GM12874 (cell line): Measurements from ENCODE around the gene STK11.
A peak's percentile ranks its signal among the peaks of the same experiment; 100 is the strongest.

ENCODE experiments used
- CTCF ChIP-seq: IDR thresholded peaks from 2 replicates; pipeline ENCODE4 v1.5.1; 2011; ENCODE audit warnings: low read depth, mild to moderate bottlenecking, control low read depth, low read length, moderate library complexity; ENCODE audit not compliant: insufficient read depth

Gene STK11

DNA sequence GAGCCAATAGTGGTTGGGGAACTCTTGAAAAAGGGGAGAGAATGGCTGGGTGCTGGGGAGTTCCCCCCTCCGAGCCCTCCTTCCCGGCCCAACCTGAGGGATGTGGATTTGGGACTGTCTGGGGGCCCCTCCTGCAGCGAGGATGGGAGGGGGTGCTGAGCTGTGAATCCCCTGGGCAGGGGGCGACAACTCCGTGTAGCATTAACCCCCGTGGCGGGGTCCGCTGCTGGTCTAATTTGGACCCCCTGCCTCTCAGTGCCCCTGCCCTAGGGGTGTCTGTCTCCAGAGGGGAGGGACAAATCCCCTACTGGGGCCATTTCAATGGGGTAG lies 52.5 kb downstream of the STK11 start:
- TF ChIP-seq CTCF = no peak

- no peak for TF ChIP-seq CTCF
Observed at GRCh38 chr19:1258707-1259205, 53.2 kb downstream of the STK11 start.

DNA sequence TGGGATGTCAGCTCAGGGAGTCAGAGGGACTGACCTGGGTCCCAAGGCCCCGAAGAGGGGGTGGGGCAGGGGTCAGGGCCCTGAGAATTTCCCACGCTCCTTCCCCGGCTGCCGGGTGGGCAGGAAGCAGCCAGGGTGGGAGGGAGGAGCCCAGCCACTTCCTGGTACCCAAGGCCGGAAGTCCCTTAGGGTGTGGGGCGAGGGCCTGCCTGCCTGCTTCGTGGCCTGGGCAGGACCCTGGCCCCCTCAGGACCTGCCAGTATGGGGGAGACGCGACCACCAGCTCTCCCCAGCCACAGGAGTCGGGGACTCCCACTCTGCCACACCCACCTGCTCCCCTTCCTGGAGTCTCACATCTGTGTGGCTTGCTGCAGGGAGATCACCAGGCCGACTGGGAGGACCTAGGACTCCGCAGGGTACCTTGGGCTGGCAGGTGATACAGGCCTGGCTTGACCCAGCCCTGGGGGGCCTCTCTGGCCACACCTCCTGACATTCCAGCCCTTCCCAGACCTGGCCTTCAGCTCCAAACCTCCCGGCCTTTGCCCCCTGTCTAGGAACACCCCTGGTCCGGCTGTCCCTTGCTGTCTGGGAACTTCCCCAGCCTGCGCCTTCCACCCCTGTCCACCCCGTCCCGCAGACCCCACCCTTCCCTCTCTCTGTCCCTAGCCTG lies 53.8 kb downstream of the STK11 start:
- TF ChIP-seq CTCF = no peak

DNA sequence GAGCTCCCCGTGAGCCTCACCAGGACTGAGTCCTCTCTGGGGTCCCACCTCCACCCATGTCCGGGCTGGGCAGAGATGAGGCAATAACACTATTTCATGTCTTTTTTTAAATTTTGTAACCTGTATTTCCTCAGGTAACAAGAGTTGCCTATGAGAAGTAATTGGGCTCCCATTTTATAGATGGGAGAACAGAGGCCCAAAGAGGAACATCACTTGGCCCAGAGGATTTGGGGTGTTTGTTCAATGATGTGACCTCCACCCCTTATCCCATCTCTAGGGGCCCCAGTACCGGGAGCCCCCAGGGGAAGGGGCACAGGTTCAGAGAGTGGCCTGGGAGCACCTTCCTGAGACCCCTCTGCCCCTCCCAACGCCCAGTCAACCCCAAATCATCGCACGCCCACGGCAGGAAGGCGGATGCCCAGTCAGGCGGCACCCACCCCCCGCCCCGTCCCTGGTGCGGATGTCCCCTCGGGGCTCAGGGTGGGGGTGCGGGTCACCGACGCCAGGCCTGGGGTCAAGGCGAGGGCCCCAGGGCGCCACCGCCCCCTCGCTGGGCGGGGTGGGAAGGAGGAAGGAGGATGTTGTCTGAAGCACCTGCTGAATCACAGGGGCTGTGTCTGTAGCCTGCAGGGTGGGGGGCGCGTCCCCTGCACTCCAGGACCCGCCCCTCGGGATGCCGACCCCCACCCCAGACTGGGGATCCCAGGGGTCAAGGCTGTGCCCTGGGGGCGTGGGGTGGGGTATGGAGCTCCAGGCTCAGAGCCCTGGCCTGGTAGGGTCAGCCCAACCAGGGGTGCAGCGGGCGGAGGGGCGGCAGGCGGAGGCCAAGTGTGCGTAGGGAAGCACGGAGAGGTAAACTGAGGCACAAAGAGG lies 54.5 kb downstream of the STK11 start:
- TF ChIP-seq CTCF = no peak

- TF ChIP-seq CTCF = no peak
Observed at GRCh38 chr19:1260749-1261537, 55.4 kb downstream of the STK11 start.

DNA sequence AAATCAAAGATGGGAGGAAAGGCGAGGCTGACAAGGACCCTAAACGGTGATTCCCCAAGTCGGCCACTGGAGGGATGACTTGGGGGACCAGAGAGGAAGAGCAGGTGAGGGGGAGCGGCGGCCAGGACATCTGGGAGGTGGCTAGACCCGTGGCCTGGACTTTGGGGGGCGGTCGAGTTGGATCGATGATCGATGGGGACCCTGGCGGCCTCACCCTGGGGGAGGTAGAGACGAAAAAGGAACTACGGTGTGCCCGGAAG lies 55.9 kb downstream of the STK11 start:
- peak; percentile 47; the same call in 1 of the 2 replicates for TF ChIP-seq CTCF
